Peyer's patch (tissue), 4 donors: ENCODE data around the gene PLD1. TPM values are rescaled to one million over a fixed set of nuclear protein-coding genes. Genes with fewer than 3 reads are reported as not detected.

Experiments used
- DNase-seq, 3 donors: peaks; one replicate each; pipeline ENCODE4 v3.0.0-alpha.2; 2017 to 2019
- H3K27ac ChIP-seq, 4 donors: fragments of 200-600 bp; sonication (generic); one replicate each; pipeline ENCODE4 v1.5.1; 2016 to 2019
- H3K27me3 ChIP-seq, 2 donors: fragments of 200-600 bp; sonication (generic); one replicate each; pipeline ENCODE4 v1.5.1; 2019
- H3K36me3 ChIP-seq, 3 donors: fragments of 200-600 bp; sonication (generic); one replicate each; pipeline ENCODE4 v1.5.1; 2016 to 2019
- H3K4me1 ChIP-seq, 4 donors: fragments of 200-600 bp; sonication (generic); one replicate each; pipeline ENCODE4 v1.5.1; 2016 to 2019
- H3K4me3 ChIP-seq, 4 donors: fragments of 200-600 bp; sonication (generic); 1 replicate in 3 of 4; 2 replicates in 1 of 4; pipeline ENCODE4 v1.5.1; 2016 to 2019; ENCODE audit warnings: mild to moderate bottlenecking in 1 of 4
- H3K9me3 ChIP-seq, 4 donors: fragments of 200-600 bp; sonication (generic); one replicate each; pipeline ENCODE4 v1.5.1; 2016 to 2019; ENCODE audit warnings: mild to moderate bottlenecking in 1 of 4
- CTCF ChIP-seq, 6 experiments: fragments of 450-650 bp in 4 of 6; fragments of 200-600 bp in 2 of 6; sonication (generic) in 1 of 6; IDR thresholded peaks; one replicate each; pipeline ENCODE4 v1.5.1; 2017 to 2019; ENCODE audit warnings: antibody characterized with exemption in 6 of 6, mild to moderate bottlenecking in 3 of 6, moderate library complexity in 1 of 6
- POLR2A ChIP-seq, 2 donors: fragments of 450-650 bp; IDR thresholded peaks; one replicate each; pipeline ENCODE4 v1.5.1; 2017; ENCODE audit warnings: antibody characterized with exemption in 2 of 2, mild to moderate bottlenecking in 2 of 2, moderate library complexity in 2 of 2
- total RNA-seq, 4 donors: library from RNA; depleted of rRNA; stranded (reverse); fragments of >200 nt; gene quantifications; one replicate each; pipeline ENCODE4 v1.1.0, GENCODE V29; 2016

The PLD1 gene
- total RNA-seq, 4 donors from 2014 or later: 120 to 218 (median 187) TPM

GRCh38 chr3:171585039-171585438, 225.2 kb downstream of the PLD1 start:
- TF ChIP-seq POLR2A (IDR thresholded peaks at IDR 0.05) (no peak), CTCF (IDR thresholded peaks at IDR 0.05) (no peak)
- no peak for DNase-seq
- no peaks in the 10 kb centered on the region for H3K9me3 ChIP-seq
- H3K4me1 ChIP-seq: no peaks in the 10 kb centered on the region
- no peaks in the 10 kb centered on the region for H3K27me3 ChIP-seq
- H3K36me3 ChIP-seq: no peaks in the 10 kb centered on the region
- no peak overlapping the region for H3K27ac ChIP-seq
- no peak overlapping the region for H3K4me3 ChIP-seq

- no peaks in the 10 kb centered on the region for H3K9me3 ChIP-seq
- H3K4me3 ChIP-seq: no peak overlapping the region
- no peaks in the 10 kb centered on the region for H3K27me3 ChIP-seq
- no peaks in the 10 kb centered on the region for H3K36me3 ChIP-seq
- H3K4me1 ChIP-seq: no peaks in the 10 kb centered on the region
- DNase-seq: no peak
- TF ChIP-seq POLR2A (IDR thresholded peaks at IDR 0.05): no peak
- TF ChIP-seq CTCF (IDR thresholded peaks at IDR 0.05): no peak
- H3K27ac ChIP-seq: no peak overlapping the region
Measured at GRCh38 chr3:171584100-171584499, 226.2 kb downstream of the PLD1 start.

GRCh38 chr3:171574556-171575240, 235.6 kb downstream of the PLD1 start:
- no peaks in the 10 kb centered on the region for H3K9me3 ChIP-seq
- no peaks in the 10 kb centered on the region for H3K27me3 ChIP-seq
- DNase-seq: no peak
- no peak overlapping the region for H3K27ac ChIP-seq
- no peak overlapping the region for H3K4me3 ChIP-seq
- H3K36me3 ChIP-seq: no peaks in the 10 kb centered on the region
- no peaks in the 10 kb centered on the region for H3K4me1 ChIP-seq
- no peak for TF ChIP-seq POLR2A (IDR thresholded peaks at IDR 0.05)
- no peak for TF ChIP-seq CTCF (IDR thresholded peaks at IDR 0.05)

- TF ChIP-seq POLR2A (IDR thresholded peaks at IDR 0.05) (no peak), CTCF (IDR thresholded peaks at IDR 0.05) (no peak)
- DNase-seq: no peak
- Histone ChIP-seq H3K4me3 (no peak overlapping the region), H3K9me3 (no peaks in the 10 kb centered on the region), H3K36me3 (no peaks in the 10 kb centered on the region), H3K27me3 (no peaks in the 10 kb centered on the region), H3K4me1 (no peaks in the 10 kb centered on the region), H3K27ac (no peak overlapping the region)
Measured at GRCh38 chr3:171569571-171570132, 240.6 kb downstream of the PLD1 start.

GRCh38 chr3:171568766-171569165, 241.5 kb downstream of the PLD1 start:
- DNase-seq: no peak
- TF ChIP-seq CTCF (IDR thresholded peaks at IDR 0.05): no peak
- no peak for TF ChIP-seq POLR2A (IDR thresholded peaks at IDR 0.05)
- H3K4me3 ChIP-seq: no peak overlapping the region
- H3K4me1 ChIP-seq: no peaks in the 10 kb centered on the region
- H3K9me3 ChIP-seq: no peaks in the 10 kb centered on the region
- no peak overlapping the region for H3K27ac ChIP-seq
- no peaks in the 10 kb centered on the region for H3K27me3 ChIP-seq
- no peaks in the 10 kb centered on the region for H3K36me3 ChIP-seq
